GM12864 (cell line): ENCODE results near the gene ATF6.
A peak's percentile ranks its signal among the peaks of the same experiment; 100 is the strongest.

ENCODE experiments used
- DNase-seq: peaks from one replicate; pipeline ENCODE4 v3.0.0-alpha.2; 2011; ENCODE audit warnings: low read depth
- H3K4me3 ChIP-seq: 2 replicates; pipeline ENCODE4 v1.5.1; 2011; ENCODE audit warnings: mild to moderate bottlenecking, low read depth, low read length, control low read depth
- CTCF ChIP-seq: IDR thresholded peaks from 2 replicates; pipeline ENCODE4 v1.5.1; 2011; ENCODE audit warnings: low read depth, mild to moderate bottlenecking, moderate library complexity, low read length, control low read depth, inconsistent platforms; ENCODE audit errors: missing control alignments

Gene ATF6

GRCh38 chr1:161782886-161783285, 16.8 kb downstream of the ATF6 start:
- no peak for TF ChIP-seq CTCF
- no peak for DNase-seq
- no peak overlapping the region for H3K4me3 ChIP-seq

GRCh38 chr1:161784968-161785367, 18.8 kb downstream of the ATF6 start:
- H3K4me3 ChIP-seq, result no peak overlapping the region
- no peak for TF ChIP-seq CTCF
- no peak for DNase-seq

GRCh38 chr1:161787355-161787754, 21.2 kb downstream of the ATF6 start:
- no peak overlapping the region for H3K4me3 ChIP-seq
- no peak for TF ChIP-seq CTCF
- DNase-seq, result no peak

- TF ChIP-seq CTCF, result no peak
- DNase-seq, result no peak
- H3K4me3 ChIP-seq, result no peak overlapping the region
These were observed 24.6 kb downstream of the ATF6 start for GRCh38 chr1:161790587-161791317.

- no peak for TF ChIP-seq CTCF
- H3K4me3 ChIP-seq, result no peak overlapping the region
- no peak for DNase-seq
These were observed 26.0 kb downstream of the ATF6 start for GRCh38 chr1:161791904-161792655.

GRCh38 chr1:161792740-161793139, 26.6 kb downstream of the ATF6 start:
- H3K4me3 ChIP-seq, result no peak overlapping the region
- peak; percentile 35 for TF ChIP-seq CTCF
- no peak for DNase-seq

GRCh38 chr1:161799792-161800191, 33.7 kb downstream of the ATF6 start:
- no peak for TF ChIP-seq CTCF
- DNase-seq, result no peak

More at GRCh38 chr1:161799792-161800191, 33.7 kb downstream of the ATF6 start:
- no peak overlapping the region for H3K4me3 ChIP-seq
